ENCODE results near the gene UTP4. TPM values are rescaled to one million over a fixed set of nuclear protein-coding genes. Genes with fewer than 3 reads are reported as not detected.
A peak's percentile ranks its signal among the peaks of the same experiment; 100 is the strongest.

UTP4 gene
- total RNA-seq, 4 donors from 2014 or later: 16.4 to 36.2 (median 25.8) TPM

GRCh38 chr16:69107316-69107962, 25.0 kb upstream of the UTP4 start:
- peaks cover 2 to 34% (median 24%) of the 10 kb centered on the region in 3 donors for H3K4me1 ChIP-seq
- WGBS, 2 donors (ENCODE audit: low coverage in 1 of 2): 0% methylated on average over 2 of the region's 52 CpGs; no CpG with 5 or more reads in 1 of the 2 donors
- H3K27ac ChIP-seq: no peak overlapping the region
- no peaks in the 10 kb centered on the region for H3K9me3 ChIP-seq
- H3K4me3 ChIP-seq: peak overlapping the region in 1 of 2 donors; percentile 65
- peaks cover 32% of the 10 kb centered on the region for H3K27me3 ChIP-seq
- no peak for ATAC-seq
- H3K36me3 ChIP-seq: peaks cover 0 to 33% of the 10 kb centered on the region in 2 donors
- TF ChIP-seq POLR2A (IDR thresholded peaks at IDR 0.05): no peak
- no peak for TF ChIP-seq EP300 (IDR thresholded peaks at IDR 0.05)
- TF ChIP-seq POLR2AphosphoS5 (IDR thresholded peaks at IDR 0.05): no peak
- TF ChIP-seq CTCF (IDR thresholded peaks at IDR 0.05): no peak

- Histone ChIP-seq H3K9me3 (no peaks in the 10 kb centered on the region), H3K27ac (no peak overlapping the region), H3K36me3 (peaks cover 0 to 40% of the 10 kb centered on the region in 2 donors), H3K4me3 (no peak overlapping the region), H3K27me3 (peaks cover 32% of the 10 kb centered on the region), H3K4me1 (peaks cover 2 to 34% (median 24%) of the 10 kb centered on the region in 3 donors)
- WGBS, 2 donors (ENCODE audit: low coverage in 1 of 2): 68 to 87% methylated on average over 3 to 7 of the region's 9 CpGs
- TF ChIP-seq EP300 (IDR thresholded peaks at IDR 0.05) (no peak), POLR2AphosphoS5 (IDR thresholded peaks at IDR 0.05) (no peak), POLR2A (IDR thresholded peaks at IDR 0.05) (no peak), CTCF (IDR thresholded peaks at IDR 0.05) (no peak)
- no peak for ATAC-seq
Observed at GRCh38 chr16:69108064-69108904, 24.2 kb upstream of the UTP4 start.

GRCh38 chr16:69108905-69109252, 23.6 kb upstream of the UTP4 start:
- no peaks in the 10 kb centered on the region for H3K9me3 ChIP-seq
- no peak for ATAC-seq
- peaks cover 2 to 34% (median 24%) of the 10 kb centered on the region in 3 donors for H3K4me1 ChIP-seq
- TF ChIP-seq POLR2AphosphoS5 (IDR thresholded peaks at IDR 0.05) (no peak), POLR2A (IDR thresholded peaks at IDR 0.05) (no peak), EP300 (IDR thresholded peaks at IDR 0.05) (no peak), CTCF (IDR thresholded peaks at IDR 0.05) (no peak)
- H3K4me3 ChIP-seq: no peak overlapping the region
- WGBS, 2 donors (ENCODE audit: low coverage in 1 of 2): 100% methylated on average over 1 of the region's 4 CpGs; no CpG with 5 or more reads in 1 of the 2 donors
- H3K36me3 ChIP-seq: peaks cover 0 to 46% of the 10 kb centered on the region in 2 donors
- H3K27me3 ChIP-seq: peaks cover 32% of the 10 kb centered on the region
- H3K27ac ChIP-seq: no peak overlapping the region

- 96% methylated on average over 7 of the region's 48 CpGs; no CpG with 5 or more reads in 1 of the 2 donors for WGBS, 2 donors (ENCODE audit: low coverage in 1 of 2)
- H3K4me3 ChIP-seq: no peak overlapping the region
- peaks cover 2 to 34% (median 24%) of the 10 kb centered on the region in 3 donors for H3K4me1 ChIP-seq
- no peaks in the 10 kb centered on the region for H3K9me3 ChIP-seq
- peaks cover 32% of the 10 kb centered on the region for H3K27me3 ChIP-seq
- ATAC-seq: no peak
- peaks cover 0 to 54% of the 10 kb centered on the region in 2 donors for H3K36me3 ChIP-seq
- TF ChIP-seq POLR2A (IDR thresholded peaks at IDR 0.05) (no peak), POLR2AphosphoS5 (IDR thresholded peaks at IDR 0.05) (no peak), CTCF (IDR thresholded peaks at IDR 0.05) (no peak), EP300 (IDR thresholded peaks at IDR 0.05) (no peak)
- H3K27ac ChIP-seq: no peak overlapping the region
Observed at GRCh38 chr16:69109486-69110270, 22.8 kb upstream of the UTP4 start.

All from gastroesophageal sphincter (tissue), 4 donors.